GM20000 (cell line): Measurements from ENCODE around the gene SFMBT2.

Source experiments
- DNase-seq: peaks from one replicate; pipeline ENCODE4 v3.0.0; 2012; ENCODE audit warnings: low spot score
- TF ChIP-seq, protein P1 (sequence below): IDR thresholded peaks from 2 replicates; pipeline ENCODE4 v1.5.1; 2012; ENCODE audit warnings: mild to moderate bottlenecking, control low read depth; ENCODE audit errors: extremely low read depth, missing control alignments

SFMBT2 gene

DNA sequence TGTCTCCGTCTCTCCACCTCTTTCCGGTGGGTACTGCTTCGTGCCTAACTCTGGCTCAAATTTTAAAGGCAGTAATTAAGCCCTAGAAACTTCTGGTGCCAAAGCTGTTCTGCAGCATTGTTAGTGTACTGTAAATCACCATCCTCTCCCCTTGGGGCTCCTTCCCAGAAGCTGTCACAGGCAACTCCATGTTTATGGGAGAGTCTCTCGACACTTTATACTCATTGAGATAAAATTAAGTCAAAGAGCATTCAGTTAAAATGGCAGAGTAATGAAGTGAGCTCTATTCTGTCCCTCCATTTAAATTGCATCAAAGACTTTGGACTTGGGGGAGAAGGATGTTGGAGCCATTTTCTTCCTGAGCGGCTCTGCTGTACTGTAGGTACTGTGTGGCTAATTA is 274.8 kb downstream of the SFMBT2 start:
- DNase-seq, result no peak
- TF ChIP-seq, protein P1, sequence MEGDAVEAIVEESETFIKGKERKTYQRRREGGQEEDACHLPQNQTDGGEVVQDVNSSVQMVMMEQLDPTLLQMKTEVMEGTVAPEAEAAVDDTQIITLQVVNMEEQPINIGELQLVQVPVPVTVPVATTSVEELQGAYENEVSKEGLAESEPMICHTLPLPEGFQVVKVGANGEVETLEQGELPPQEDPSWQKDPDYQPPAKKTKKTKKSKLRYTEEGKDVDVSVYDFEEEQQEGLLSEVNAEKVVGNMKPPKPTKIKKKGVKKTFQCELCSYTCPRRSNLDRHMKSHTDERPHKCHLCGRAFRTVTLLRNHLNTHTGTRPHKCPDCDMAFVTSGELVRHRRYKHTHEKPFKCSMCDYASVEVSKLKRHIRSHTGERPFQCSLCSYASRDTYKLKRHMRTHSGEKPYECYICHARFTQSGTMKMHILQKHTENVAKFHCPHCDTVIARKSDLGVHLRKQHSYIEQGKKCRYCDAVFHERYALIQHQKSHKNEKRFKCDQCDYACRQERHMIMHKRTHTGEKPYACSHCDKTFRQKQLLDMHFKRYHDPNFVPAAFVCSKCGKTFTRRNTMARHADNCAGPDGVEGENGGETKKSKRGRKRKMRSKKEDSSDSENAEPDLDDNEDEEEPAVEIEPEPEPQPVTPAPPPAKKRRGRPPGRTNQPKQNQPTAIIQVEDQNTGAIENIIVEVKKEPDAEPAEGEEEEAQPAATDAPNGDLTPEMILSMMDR, result no peak

DNA sequence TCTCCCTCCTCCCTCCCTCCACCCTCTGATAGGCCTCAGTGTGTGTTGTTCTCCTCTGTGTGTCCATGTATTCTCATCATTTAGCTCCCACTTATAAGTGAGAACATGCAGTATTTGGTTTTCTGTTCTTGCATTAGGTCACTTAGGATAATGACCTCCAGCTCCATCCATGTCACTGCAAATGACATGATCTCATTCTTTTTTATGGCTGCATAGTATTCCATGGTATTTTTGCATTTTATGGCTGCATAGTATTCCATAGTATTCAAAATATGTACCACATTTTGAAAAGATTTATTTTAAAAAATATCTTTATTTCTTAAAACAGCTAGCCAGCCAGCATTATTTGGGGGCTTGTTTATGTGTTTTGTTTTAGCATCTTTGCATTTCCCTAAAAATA is 275.6 kb downstream of the SFMBT2 start:
- TF ChIP-seq, protein P1, result no peak
- DNase-seq, result no peak

DNA sequence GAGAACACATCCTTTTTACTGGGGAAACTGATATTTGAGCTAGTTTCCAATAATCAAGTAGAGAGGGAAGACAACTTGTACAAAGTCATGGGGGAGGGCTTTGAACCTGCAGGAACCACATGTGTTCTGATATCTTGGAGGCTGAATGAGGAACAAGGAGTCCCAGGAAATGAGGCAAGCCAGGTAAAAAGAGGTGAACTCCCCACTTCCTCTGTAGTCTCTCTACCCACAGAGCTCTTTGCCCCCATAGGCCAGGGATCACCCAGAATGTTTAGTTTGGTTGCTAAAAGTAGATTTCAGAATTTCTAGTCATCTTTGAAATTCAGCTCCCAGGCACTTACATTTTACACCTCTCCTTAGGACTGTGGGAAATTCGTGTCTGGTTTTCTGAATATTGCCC is 276.4 kb downstream of the SFMBT2 start:
- no peak for DNase-seq
- TF ChIP-seq, protein P1, result no peak

DNA sequence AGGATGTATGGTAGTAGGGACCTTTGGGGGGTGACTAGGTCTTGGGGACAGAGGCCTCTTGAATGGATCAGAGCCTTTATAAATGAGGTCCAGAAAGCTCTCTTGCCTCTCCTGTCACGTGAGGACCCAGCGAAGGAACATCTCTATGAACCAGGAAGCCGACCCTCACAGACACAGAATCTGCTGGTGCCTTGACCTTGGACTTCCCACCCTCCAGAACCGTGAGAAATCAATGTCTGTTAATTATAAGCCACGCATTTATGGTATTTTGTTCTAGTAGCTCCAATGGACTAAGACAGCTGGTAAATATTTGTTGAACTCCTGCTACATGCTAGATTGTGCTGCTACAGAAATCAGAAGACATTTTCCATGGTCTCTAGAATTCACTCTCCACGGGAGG is 276.9 kb downstream of the SFMBT2 start:
- no peak for DNase-seq
- TF ChIP-seq, protein P1, result no peak

GRCh38 chr10:7133278-7133677 is 277.6 kb downstream of the SFMBT2 start:
- no peak for DNase-seq
- TF ChIP-seq, protein P1, result no peak

DNA sequence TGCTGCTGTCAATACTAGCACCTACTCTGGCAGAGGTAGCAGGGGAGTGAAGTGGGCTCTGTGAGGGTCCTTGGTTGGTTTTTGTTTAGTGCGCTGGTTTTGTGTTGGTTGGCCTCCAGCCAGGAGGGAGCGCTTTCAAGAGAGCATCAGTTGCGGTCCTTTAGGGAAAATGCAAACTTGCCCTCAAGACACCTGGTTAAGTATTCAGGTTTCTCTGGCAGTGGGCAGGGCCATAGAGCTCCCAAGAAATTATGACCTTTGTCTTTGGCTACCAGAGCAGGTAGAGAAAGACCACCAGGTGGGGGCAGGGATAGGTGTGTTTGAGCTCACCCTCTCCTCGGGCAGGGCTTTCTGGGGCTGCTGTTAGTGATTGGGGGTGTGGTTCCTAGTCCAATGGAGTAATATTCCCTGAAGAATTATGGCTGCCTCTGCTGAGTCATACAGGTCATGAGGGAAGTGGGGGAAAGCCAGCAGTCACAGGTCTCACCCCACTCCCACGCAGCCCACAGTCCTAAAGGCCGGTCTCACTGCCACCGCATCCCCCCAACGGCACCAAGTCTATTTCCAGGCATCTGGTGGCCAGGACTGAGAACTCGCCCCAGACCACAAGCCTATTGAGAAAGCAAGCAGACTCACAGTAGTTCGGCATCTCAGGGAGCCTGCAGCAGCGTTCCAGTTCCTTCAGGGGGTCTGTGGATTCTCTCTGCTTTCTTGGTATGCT is 280.5 kb downstream of the SFMBT2 start:
- DNase-seq, result no peak
- TF ChIP-seq, protein P1, result no peak

GRCh38 chr10:7123774-7124173 is 287.1 kb downstream of the SFMBT2 start:
- no peak for DNase-seq
- TF ChIP-seq, protein P1, result no peak
